ENCODE data around the gene OR7G2. TPM values are rescaled to one million over a fixed set of nuclear protein-coding genes. Genes with fewer than 3 reads are reported as not detected.

The OR7G2 gene
- total and polyA plus RNA-seq, 11 donors, result not detected

GRCh38 chr19:9132422-9132821, 25.1 kb upstream of the OR7G2 start:
- Histone ChIP-seq H3K27me3 (peaks cover 0 to 23% (median 6%) of the 10 kb centered on the region in 9 donors), H3K36me3 (no peaks in the 10 kb centered on the region), H3K4me3 (no peak overlapping the region), H3K27ac (no peak overlapping the region), H3K4me1 (peaks cover 0 to 6% (median 0%) of the 10 kb centered on the region in 12 donors), H3K9me3 (no peaks in the 10 kb centered on the region)
- intact Hi-C loops (cut with DNase I), result loop anchor here in 3 of 10 donors (10.0 kb wide), 2 partner anchors 302 to 662 kb away; partner anchors contain the start of gene ZNF266 (in 1 of the 3)
- ATAC-seq, result no peak
- 53 to 62% (median 58%) methylated on average over 5 of the region's 5 CpGs for WGBS, 4 donors
- TF ChIP-seq CTCF (IDR thresholded peaks at IDR 0.05) (no peak), POLR2A (IDR thresholded peaks at IDR 0.05) (no peak)
- DNase-seq, result no peak

- Histone ChIP-seq H3K36me3 (no peaks in the 10 kb centered on the region), H3K4me3 (no peak overlapping the region), H3K27ac (no peak overlapping the region), H3K27me3 (peaks cover 0 to 24% (median 6%) of the 10 kb centered on the region in 9 donors), H3K9me3 (no peaks in the 10 kb centered on the region), H3K4me1 (no peaks in the 10 kb centered on the region)
- intact Hi-C loops (cut with DNase I), result loop anchor here in 3 of 10 donors (10.0 kb wide), 2 partner anchors 304 to 664 kb away; partner anchors contain the start of gene ZNF266 (in 1 of the 3)
- DNase-seq (no peak), ATAC-seq (no peak)
- 32 to 54% (median 42%) methylated on average over 1 of the region's 1 CpG for WGBS, 4 donors
- no peak for TF ChIP-seq CTCF (IDR thresholded peaks at IDR 0.05)
- TF ChIP-seq POLR2A (IDR thresholded peaks at IDR 0.05), result no peak
These were observed 23.7 kb upstream of the OR7G2 start for GRCh38 chr19:9130965-9131364.

- H3K4me1 ChIP-seq, result no peaks in the 10 kb centered on the region
- WGBS, 4 donors, result 52 to 69% (median 61%) methylated on average over 3 of the region's 3 CpGs
- H3K36me3 ChIP-seq, result no peaks in the 10 kb centered on the region
- no peak overlapping the region for H3K27ac ChIP-seq
- H3K4me3 ChIP-seq, result no peak overlapping the region
- ATAC-seq, result no peak
- intact Hi-C loops (cut with DNase I), result no loop called here
- no peak for TF ChIP-seq CTCF (IDR thresholded peaks at IDR 0.05)
- TF ChIP-seq POLR2A (IDR thresholded peaks at IDR 0.05), result no peak
- peaks cover 0 to 27% (median 6%) of the 10 kb centered on the region in 9 donors for H3K27me3 ChIP-seq
- H3K9me3 ChIP-seq, result no peaks in the 10 kb centered on the region
- DNase-seq, result no peak
These were observed 20.9 kb upstream of the OR7G2 start for GRCh38 chr19:9128171-9128570.

- peaks cover 0 to 29% (median 6%) of the 10 kb centered on the region in 9 donors for H3K27me3 ChIP-seq
- no peak for TF ChIP-seq CTCF (IDR thresholded peaks at IDR 0.05)
- no peak for TF ChIP-seq POLR2A (IDR thresholded peaks at IDR 0.05)
- WGBS, 4 donors, result 70 to 90% (median 79%) methylated on average over 1 of the region's 1 CpG; no CpG with 5 or more reads in 1 of the 4 donors
- no peak within 1 kb of the TSS for H3K4me3 ChIP-seq
- DNase-seq (no peak), ATAC-seq (no peak)
- no peak within 1 kb of the TSS for H3K27ac ChIP-seq
- H3K36me3 ChIP-seq, result no peaks in the 10 kb centered on the region
- intact Hi-C loops (cut with DNase I), result no loop called here
- no peaks in the 10 kb centered on the region for H3K9me3 ChIP-seq
- no peaks in the 10 kb centered on the region for H3K4me1 ChIP-seq
These were observed 19.7 kb upstream of the OR7G2 start, which contains the start of gene OR7G3 for GRCh38 chr19:9126900-9127405. Gene OR7G3 (minus strand): TSS chr19:9126950. CDS start chr19:9126950, 0 bp downstream.
